HPDE6-E6E7 (cell line): ENCODE measurements around the gene SPP1.
"Not testable (repeated sequence)": the region's sequence is repeated elsewhere in the genome, so short reads cannot be mapped to it uniquely, and the experiment has no call there.

Experiments used
- DNase-seq: peaks from one replicate; pipeline ENCODE4 v3.0.0; 2011; ENCODE audit warnings: missing footprints; ENCODE audit errors: extremely low spot score

Gene SPP1

DNA sequence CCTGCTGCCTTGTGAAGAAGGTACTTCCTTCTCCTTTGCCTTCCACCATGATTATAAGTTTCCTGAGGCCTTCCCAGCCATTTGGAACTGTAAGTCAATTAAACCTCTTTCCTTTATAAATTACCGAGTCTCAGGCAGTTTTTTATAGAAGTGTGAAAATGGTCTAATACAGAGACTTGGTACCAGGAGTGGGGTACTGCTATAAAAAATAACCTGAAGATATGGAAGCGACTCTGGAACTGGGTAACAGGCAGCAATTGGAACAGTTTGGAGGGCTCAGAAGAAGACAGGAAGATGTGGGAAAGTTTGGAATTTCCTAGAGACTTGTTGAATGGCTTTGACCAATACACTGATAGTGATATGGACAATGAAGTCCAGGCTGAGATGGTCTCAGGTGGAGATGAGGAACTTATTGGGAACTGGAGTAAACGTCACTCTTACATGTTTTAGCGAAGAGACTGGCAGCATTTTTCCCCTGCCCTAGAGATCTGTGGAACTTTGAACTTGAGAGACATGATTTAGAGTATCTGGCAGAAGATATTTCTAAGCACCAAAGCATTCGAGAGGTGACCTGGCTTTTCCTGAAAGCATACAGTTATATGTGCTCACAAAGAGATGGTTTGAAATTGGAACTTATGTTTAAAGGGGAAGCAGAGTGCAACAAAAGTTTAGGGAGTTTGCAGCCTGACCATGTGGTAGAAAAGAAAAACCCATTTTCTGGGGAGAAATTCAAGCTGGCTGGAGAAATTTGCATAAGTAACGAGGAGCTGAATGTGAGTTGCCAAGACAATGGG is 50.6 kb downstream of the SPP1 start:
- not testable (repeated sequence) for DNase-seq

DNA sequence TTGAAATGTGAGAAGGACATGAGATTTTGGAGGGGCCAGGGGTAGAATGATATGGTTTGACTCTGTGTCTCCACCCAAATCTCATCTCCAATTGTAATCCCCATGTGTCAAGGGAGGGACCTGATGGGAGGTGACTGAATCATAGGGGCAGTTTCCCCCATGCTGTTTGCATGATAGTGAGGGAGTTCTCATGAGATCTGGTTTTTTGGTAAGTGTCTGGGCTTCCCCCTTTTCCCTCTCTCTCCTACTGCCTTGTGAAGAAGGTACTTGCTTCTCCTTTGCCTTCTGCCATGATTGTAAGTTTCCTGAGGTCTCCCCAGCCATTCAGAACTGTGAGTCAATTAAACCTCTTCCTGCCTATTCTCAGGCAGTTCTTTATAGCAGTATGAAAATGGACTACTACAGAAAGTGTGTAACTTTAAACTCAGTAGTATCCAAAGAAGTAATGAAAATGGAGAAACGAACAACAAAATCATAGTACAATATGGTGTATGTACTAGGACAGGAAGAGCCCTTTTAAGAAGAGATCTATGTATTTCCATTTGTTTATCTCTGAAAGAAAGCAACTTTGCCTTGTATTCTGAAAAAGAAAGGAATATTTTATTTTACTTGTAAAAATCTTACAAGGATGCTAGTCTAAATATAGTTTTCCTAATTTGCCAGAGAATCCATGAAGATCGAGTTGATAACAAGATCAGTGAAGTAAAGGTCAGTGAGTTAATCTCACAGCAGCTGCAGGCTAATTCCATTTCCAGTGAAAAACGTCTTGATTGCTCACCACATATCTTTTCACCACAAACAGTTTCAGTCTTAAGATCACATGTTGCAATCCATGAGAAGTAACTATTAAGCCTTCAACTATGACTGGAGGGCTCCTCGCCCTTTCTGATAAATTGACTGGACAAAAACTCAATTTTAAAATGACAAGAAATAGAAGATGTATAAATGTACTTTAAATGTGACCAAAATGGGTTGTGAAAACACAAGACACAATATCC is 52.4 kb downstream of the SPP1 start:
- peak; percentile 69 for DNase-seq

DNA sequence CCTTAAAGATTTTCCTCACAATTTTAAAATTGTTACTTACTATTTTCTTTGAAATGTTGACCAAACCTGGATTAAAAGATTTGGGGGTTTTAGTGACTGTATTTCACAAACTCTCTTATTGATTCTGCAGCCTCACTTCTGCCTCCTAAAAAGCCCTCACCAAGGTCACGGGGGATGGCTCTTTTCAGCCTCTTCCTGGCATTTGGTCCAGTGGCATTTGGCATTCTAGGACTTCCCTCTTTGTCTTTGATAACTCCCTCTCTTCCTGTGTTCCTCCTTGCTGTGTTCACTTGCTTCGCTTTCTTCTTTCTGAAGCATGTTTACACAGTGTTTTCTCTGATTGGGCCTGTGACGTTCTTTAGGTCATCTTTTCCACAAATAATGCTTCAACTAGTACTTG is 53.4 kb downstream of the SPP1 start:
- DNase-seq = no peak

DNA sequence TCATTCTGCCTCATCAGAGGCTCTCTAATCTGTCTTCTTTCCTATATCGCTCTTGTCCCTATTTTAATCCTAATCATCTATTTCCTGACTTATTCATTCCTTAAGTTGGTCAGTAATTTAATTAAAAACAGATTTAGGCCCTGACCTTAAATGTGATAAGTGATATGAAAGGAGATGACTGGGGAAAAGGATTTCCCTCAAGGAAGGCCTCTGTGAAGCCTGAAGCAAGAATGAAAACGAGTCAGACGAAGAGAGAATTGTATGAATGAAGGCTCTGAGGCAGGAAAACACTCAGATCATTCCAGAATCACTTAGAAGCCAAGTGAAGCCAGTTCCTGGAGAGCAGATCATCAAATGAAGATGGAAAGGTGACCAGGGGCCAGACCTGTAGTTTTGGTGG is 54.0 kb downstream of the SPP1 start:
- DNase-seq = no peak

DNA sequence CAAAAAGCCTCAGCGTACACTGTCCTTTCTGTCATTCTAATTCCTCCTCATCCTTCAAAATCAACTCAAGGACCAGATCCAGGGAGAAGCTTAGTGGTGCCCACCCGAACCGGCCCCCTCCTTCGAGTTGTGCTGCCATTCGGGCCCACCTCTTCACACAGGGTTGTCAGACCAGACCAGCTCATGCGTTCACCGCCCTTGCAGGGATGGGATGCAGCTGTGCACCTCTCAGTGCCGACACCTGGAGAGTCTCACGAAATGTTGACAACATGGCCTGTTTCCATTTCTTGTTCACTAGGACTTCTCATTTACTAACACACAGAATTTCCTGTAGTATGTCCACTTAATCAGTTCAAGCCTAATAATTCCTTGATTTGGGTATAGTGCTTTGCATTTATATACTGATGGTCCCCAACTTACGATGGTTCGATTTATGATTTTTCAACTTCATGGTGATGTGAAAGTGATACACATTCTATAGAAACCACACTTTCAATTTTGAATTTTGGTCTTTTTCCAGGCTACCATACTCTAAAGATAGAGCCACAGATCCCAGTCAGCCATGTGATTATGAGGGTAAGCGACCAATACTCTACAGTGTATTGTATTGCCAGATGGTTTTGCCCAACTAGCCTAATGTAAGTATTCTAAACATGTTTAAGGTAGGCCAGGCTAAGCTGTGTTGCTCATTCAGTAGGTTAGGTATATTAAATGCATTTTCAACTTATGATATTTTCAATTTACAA is 55.2 kb downstream of the SPP1 start:
- no peak for DNase-seq
